OCI-LY1 (cell line): ENCODE data around the gene TMCC1.

ENCODE experiments used
- H2AFZ ChIP-seq: fragments of 200-600 bp; sonication (generic), shearing (Covaris generic); 2 replicates; pipeline ENCODE4 v1.6.0; 2014; ENCODE audit warnings: antibody characterized with exemption, mild to moderate bottlenecking, low read length
- H3F3A ChIP-seq: fragments of 200-600 bp; sonication (generic), shearing (Covaris generic); 2 replicates; pipeline ENCODE4 v1.6.0; 2014; ENCODE audit warnings: mild to moderate bottlenecking, antibody characterized with exemption, low read length, moderate library complexity; ENCODE audit not compliant: insufficient read depth
- H3K27ac ChIP-seq: fragments of 200-600 bp; sonication (generic); 2 replicates; pipeline ENCODE4 v1.5.1; 2014; ENCODE audit warnings: low read length, mixed run types, mild to moderate bottlenecking, low read depth; ENCODE audit not compliant: poor library complexity, severe bottlenecking
- H3K27me3 ChIP-seq: fragments of 200-600 bp; sonication (generic); 2 replicates; pipeline ENCODE4 v1.6.0; 2014; ENCODE audit warnings: antibody characterized with exemption, mild to moderate bottlenecking, low read length, moderate library complexity; ENCODE audit not compliant: insufficient read depth
- H3K36me3 ChIP-seq: fragments of 200-600 bp; sonication (generic); 2 replicates; pipeline ENCODE4 v1.6.1; 2014; ENCODE audit warnings: mild to moderate bottlenecking, antibody characterized with exemption, low read length, moderate library complexity, mixed read lengths; ENCODE audit not compliant: insufficient read depth
- H3K4me1 ChIP-seq: fragments of 200-600 bp; sonication (generic); 2 replicates; pipeline ENCODE4 v1.5.1; 2014; ENCODE audit warnings: mild to moderate bottlenecking, low read length, moderate library complexity; ENCODE audit not compliant: insufficient read depth, severe bottlenecking
- H3K4me2 ChIP-seq: fragments of 200-600 bp; sonication (generic), shearing (Covaris generic); 2 replicates; pipeline ENCODE4 v1.6.1; 2014; ENCODE audit warnings: low read length
- H3K4me3 ChIP-seq: fragments of 200-600 bp; sonication (generic); 2 replicates; pipeline ENCODE4 v1.5.1; 2014; ENCODE audit warnings: low read length, low read depth, mild to moderate bottlenecking, mixed read lengths; ENCODE audit not compliant: poor library complexity, severe bottlenecking
- H3K79me2 ChIP-seq: fragments of 200-600 bp; shearing (Covaris generic); 2 replicates; pipeline ENCODE4 v1.6.1; 2016; ENCODE audit warnings: mixed run types, low read length, mixed read lengths; ENCODE audit not compliant: insufficient read depth
- H3K9ac ChIP-seq: fragments of 200-600 bp; sonication (generic), shearing (Covaris generic); 2 replicates; pipeline ENCODE4 v1.6.1; 2014; ENCODE audit warnings: mild to moderate bottlenecking, low read length, mixed read lengths
- H3K9me2 ChIP-seq: fragments of 200-600 bp; sonication (generic), shearing (Covaris generic); 2 replicates; pipeline ENCODE4 v1.6.1; 2014; ENCODE audit warnings: low read depth, mild to moderate bottlenecking, low read length, mixed read lengths
- H3K9me3 ChIP-seq: fragments of 200-600 bp; shearing (Covaris generic); 2 replicates; pipeline ENCODE4 v1.6.1; 2014; ENCODE audit warnings: low read length, mixed read lengths
- H4K20me1 ChIP-seq: fragments of 200-600 bp; sonication (generic), shearing (Covaris generic); 2 replicates; pipeline ENCODE4 v1.6.0; 2016; ENCODE audit warnings: mild to moderate bottlenecking, low read length; ENCODE audit not compliant: insufficient read depth
- EZH2 ChIP-seq: fragments of 200-600 bp; sonication (generic), shearing (Covaris generic); IDR thresholded peaks from 2 replicates; pipeline ENCODE4 v1.8.0; 2017; ENCODE audit warnings: borderline replicate concordance, mixed run types, mild to moderate bottlenecking, antibody characterized with exemption, low read length, moderate library complexity, mixed read lengths
- TF ChIP-seq, protein P1 (sequence below): fragments of 200-600 bp; sonication (generic), shearing (Covaris generic); IDR thresholded peaks from 2 replicates; pipeline ENCODE4 v1.5.1; 2017; ENCODE audit warnings: mild to moderate bottlenecking, antibody characterized with exemption, low read length, moderate library complexity, mixed read lengths

Gene TMCC1

DNA sequence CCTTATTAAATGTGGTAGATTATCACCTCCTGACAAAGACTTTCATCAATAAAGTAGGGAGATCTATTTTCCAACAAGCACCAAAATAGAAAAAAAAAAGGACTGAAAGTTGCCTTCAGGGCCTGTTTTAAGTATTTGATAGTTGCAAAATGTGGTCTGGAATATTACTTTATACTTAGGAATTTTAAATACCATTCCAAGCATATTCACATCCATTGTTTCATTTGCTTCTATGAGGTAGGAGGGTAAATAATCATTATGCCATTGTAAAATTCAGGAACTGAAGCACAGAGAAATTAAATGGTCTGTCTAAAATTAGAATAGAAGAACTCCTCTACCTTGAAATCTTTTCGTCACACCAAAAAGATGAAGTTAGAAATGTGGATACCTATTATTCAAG lies 110.0 kb downstream of the TMCC1 start:
- TF ChIP-seq, protein P1, sequence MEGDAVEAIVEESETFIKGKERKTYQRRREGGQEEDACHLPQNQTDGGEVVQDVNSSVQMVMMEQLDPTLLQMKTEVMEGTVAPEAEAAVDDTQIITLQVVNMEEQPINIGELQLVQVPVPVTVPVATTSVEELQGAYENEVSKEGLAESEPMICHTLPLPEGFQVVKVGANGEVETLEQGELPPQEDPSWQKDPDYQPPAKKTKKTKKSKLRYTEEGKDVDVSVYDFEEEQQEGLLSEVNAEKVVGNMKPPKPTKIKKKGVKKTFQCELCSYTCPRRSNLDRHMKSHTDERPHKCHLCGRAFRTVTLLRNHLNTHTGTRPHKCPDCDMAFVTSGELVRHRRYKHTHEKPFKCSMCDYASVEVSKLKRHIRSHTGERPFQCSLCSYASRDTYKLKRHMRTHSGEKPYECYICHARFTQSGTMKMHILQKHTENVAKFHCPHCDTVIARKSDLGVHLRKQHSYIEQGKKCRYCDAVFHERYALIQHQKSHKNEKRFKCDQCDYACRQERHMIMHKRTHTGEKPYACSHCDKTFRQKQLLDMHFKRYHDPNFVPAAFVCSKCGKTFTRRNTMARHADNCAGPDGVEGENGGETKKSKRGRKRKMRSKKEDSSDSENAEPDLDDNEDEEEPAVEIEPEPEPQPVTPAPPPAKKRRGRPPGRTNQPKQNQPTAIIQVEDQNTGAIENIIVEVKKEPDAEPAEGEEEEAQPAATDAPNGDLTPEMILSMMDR, result no peak
- no peak for TF ChIP-seq EZH2

DNA sequence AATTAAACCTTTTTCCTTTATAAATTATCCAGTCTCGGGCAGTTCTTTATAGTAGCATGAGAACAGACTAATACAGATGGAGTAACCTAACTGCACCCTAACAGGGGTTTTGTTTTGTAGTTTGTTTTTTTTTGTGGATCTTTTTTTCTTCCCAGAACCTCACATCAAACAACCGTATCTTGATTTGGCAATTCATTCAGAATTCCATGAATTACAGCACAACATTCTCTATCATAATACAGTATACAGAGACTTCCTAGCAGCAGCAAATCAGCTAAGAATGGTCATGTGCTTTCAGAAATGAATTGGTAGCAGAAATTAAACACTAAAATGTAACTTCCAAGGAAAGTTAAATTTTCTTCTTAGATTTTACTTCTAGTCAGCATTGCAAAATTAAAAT lies 114.6 kb downstream of the TMCC1 start:
- H3K79me2 ChIP-seq, result no peaks in the 10 kb centered on the region
- no peaks in the 10 kb centered on the region for H4K20me1 ChIP-seq
- no peak overlapping the region for H3K4me2 ChIP-seq
- H3K27me3 ChIP-seq, result no peaks in the 10 kb centered on the region
- TF ChIP-seq, protein P1, result no peak
- no peak for TF ChIP-seq EZH2
- H2AFZ ChIP-seq, result no peak overlapping the region
- H3K27ac ChIP-seq, result no peak overlapping the region
- no peaks in the 10 kb centered on the region for H3K9me3 ChIP-seq
- H3F3A ChIP-seq, result no peaks in the 10 kb centered on the region
- no peak overlapping the region for H3K4me3 ChIP-seq
- no peak overlapping the region for H3K9ac ChIP-seq
- peaks cover 17% of the 10 kb centered on the region; the same call in 1 of the 2 replicates for H3K36me3 ChIP-seq
- peaks cover 5% of the 10 kb centered on the region for H3K4me1 ChIP-seq
- H3K9me2 ChIP-seq, result no peaks in the 10 kb centered on the region

More for the DNA sequence above, 110.0 kb downstream of the TMCC1 start:
- H3K27ac ChIP-seq, result no peak overlapping the region
- no peaks in the 10 kb centered on the region for H3K9me3 ChIP-seq
- H3K4me3 ChIP-seq, result no peak overlapping the region
- no peak overlapping the region for H3K9ac ChIP-seq
- H3K27me3 ChIP-seq, result no peaks in the 10 kb centered on the region
- no peaks in the 10 kb centered on the region for H3K79me2 ChIP-seq
- no peaks in the 10 kb centered on the region for H4K20me1 ChIP-seq
- no peak overlapping the region for H3K4me2 ChIP-seq
- no peaks in the 10 kb centered on the region for H3K4me1 ChIP-seq
- H3F3A ChIP-seq, result no peaks in the 10 kb centered on the region
- peaks cover 5% of the 10 kb centered on the region; the same call in 1 of the 2 replicates for H3K36me3 ChIP-seq
- no peaks in the 10 kb centered on the region for H3K9me2 ChIP-seq
- H2AFZ ChIP-seq, result no peak overlapping the region

DNA sequence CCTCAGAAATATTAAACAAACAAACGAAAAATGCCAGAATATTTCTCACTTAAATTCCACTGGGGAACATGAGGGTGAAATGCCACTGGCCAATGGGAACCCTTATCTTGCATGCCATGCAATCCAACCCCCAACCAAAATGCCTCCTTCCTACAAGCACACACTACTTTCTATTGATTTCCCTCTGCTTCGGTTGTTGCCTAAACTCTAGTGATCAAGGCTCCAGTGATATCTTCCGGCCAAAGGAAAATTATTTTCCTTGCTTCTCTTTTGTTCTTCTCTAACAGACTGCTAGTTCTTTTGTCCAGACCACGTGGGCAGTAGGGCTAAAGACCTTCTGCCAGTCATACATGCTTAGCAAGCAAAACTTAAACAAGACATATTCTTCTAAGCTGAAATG lies 115.7 kb downstream of the TMCC1 start:
- Histone ChIP-seq H3K36me3 (peaks cover 17% of the 10 kb centered on the region; the same call in 1 of the 2 replicates), H3K9me3 (no peaks in the 10 kb centered on the region), H3K9me2 (no peaks in the 10 kb centered on the region), H3K4me3 (no peak overlapping the region), H3K79me2 (no peaks in the 10 kb centered on the region), H3K27ac (no peak overlapping the region), H3K27me3 (no peaks in the 10 kb centered on the region), H3F3A (no peaks in the 10 kb centered on the region), H4K20me1 (no peaks in the 10 kb centered on the region), H3K9ac (no peak overlapping the region), H3K4me1 (peaks cover 12% of the 10 kb centered on the region), H2AFZ (no peak overlapping the region), H3K4me2 (no peak overlapping the region)
- no peak for TF ChIP-seq EZH2
- TF ChIP-seq, protein P1, result no peak
